NCI-H1092 (cell line): ENCODE results near the gene CBY1.
"Not testable (repeated sequence)": the region's sequence is repeated elsewhere in the genome, so short reads cannot be mapped to it uniquely, and the experiment has no call there.

Source experiments
- DNase-seq: peaks from one replicate; lab custom pipeline; 2025; lab: John Stamatoyannopoulos, UW

The CBY1 gene

DNA sequence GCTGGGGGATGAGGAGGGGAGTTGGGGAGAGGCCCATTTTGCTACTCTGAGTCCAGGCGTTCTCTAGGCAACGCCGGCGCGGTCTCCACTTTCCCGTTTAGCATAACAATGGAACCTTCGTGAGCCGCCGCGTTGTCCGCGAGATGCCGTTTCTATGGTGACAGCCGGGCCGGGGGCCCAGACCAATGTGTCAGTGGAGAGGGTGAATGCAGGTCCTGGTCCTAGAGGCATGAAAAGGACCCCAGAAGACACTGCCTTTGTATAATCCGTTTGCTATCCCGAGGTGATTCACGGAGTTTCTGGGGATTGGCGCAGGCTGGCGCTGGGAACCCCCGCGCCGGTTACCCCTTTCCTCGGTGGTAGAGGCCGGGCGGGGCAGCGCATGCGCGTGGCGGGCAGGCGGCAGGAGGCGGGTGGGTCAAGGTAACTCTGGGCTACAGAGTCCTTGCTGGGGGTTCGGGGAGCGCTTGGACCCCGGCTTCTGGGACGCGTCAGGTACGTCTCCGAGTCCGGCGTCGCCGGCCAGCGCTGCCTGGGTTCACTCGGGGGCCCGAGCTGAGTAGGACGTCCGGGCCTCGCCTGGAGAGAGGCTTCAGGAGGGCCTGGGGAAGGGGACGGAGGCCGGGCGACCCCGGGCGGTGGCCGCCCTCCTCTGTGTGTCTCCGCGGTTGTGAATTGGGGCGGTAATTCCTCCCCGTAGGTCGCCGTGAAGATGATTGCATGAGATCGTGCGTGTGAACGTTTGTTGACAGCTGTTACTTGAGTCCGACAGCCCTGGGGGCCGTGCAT is at the start of gene CBY1, which contains the start of gene FAM227A:
TSS of gene CBY1 (plus strand) at position 383 of the 789 bp plus-strand sequence. CDS start 11,417 bp downstream, outside the sequence.
TSS of gene FAM227A (minus strand) at position 137 of the 789 bp plus-strand sequence. CDS start 6,224 bp downstream, outside the sequence.
- DNase-seq, result peak; percentile 91

DNA sequence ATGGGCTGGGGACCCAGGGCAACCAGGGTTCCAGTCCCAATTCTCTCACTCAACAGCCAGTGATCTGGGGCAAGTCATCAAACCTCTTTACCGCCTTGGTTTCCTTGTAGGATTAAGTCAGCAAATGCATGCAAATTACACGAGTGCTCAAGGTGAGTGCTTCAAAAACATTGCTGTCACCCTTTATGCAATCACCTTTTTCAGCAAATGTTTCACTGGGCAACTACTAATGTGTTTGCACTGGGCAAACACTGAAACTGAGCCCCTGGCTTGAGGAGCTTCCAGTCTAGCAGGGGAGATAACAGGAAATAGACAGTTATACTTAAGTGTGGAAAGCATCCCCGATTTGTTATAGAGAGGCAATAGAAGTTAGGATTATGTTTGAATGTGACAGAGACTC is 48.8 kb upstream of the CBY1 start:
- no peak for DNase-seq

DNA sequence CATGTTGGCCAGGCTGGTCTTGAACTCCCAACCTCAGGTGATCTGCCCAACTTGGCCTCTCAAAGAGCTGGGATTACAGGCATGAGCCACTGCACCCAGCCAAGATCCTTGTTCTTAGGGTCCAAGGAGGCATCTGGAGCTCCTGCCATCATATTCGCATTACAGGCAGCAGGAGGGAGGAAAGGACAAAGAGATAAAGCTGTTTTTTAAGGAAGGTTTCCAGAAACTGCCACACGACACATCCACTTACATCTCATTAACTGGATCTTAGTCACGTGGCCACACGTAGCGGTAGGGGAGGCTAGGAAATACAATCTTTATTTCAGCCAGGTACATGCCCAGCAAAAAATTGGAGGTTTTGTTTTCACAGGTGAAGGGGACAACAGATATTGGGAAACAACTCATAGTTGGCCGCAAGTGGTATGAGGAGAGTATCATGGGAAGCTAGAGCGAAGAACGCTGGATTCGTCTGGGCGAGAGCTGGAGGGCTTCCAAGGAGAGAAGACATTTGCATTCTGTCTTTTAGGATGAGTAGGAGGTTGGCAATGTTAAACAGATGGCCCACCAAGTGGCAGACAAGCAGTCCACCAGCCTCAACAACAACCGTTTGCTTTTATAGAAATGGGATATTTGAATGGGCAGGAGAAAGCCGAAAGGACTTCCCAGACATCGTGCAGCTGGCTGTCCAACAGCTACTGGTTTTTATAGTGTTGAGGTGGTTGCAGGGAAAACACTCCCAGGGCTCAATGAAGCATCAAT is 47.3 kb upstream of the CBY1 start:
- DNase-seq, result no peak

DNA sequence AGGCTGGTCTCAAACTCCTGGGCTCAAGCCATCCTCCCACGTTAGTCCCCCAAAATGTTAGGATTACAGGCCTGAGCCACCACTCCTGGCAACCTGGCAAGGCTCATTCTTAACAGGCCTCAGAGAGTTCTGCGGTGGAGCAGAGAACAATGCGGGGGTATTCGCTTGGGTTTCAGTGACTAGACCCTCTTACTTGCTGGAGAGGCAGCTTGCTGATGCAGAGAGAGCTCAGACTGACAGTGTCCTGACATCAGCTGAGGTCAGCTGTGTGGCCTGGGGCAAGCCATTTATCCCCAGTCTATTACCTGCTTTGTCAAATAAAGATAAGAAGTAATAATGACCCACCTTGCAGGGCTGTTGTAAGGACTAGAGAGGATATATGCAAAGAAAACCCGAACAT is 46.2 kb upstream of the CBY1 start:
- DNase-seq, result no peak

DNA sequence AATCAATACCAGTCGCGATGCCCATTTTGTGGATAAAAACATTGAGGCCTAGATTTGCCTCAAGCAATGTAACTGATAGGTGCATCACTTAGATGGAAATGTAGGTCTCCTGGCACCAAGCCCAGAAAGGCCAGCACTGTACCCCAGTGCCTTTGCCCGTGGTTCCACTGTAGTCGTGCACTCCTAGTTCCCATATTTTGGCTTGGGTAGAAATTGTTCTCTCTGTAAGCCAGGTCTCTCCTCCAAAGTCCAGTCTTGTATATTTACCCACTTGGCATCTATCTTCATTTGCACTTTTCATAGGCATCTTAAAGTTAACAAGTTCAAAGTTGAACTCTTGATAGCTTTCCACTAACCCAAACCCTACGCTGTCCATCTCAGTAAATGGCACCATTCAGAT is 44.9 kb upstream of the CBY1 start:
- DNase-seq, result no peak

DNA sequence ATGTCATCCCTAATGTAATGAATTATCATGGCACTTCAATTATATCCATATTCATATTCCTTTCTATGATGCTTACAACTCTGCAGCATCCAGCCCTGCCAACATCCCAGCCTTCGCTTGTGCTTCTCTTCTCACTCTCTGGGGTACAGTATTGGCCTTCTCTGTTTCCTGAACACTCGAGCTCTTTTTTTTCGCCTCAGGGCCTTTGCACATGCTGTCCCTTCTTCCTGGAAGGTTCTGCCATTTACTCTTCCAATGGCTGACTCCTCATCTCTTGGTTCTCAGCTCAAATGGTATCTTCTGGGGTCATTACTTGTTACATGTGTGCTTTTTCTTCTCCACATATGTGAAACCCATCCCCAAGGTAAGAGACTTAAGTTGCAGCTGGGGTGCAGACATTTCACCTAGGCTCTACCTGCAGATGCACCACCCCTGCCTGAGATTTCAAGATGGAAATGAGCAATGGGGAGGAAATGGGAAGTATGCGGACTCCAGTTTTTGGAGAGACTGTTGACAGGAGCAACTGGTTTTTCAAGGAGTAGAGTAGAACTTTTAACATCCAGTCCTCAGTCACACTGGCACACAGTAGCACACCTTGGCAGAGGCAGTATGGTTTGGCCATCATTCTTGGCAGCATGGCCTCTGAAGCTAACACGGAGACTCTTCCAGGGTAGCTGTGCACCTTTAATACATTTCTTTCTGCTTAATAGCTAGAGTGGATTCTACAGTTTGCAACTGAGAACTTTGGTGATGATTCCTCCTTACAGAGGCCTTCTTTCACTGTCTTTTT is 44.0 kb upstream of the CBY1 start:
- no peak for DNase-seq

DNA sequence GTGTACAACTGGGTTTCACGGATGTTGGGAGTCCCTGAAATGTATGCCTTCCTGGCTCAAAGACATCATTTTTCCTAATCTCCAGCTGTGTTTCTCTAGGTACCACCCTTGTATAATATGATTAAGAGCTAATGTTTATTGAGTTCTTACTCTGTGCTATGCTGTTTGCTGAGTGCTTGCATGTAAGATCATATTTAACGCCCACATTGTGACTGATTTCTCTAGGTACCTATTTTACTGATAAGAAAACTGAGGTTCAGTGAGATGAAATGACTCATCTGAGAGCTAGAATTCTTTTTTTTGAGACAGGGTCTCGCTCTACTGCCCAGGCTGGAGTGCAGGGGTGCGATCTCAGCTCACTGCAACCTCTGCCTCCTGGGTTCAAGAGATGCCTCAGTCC is 42.9 kb upstream of the CBY1 start:
- no peak for DNase-seq

DNA sequence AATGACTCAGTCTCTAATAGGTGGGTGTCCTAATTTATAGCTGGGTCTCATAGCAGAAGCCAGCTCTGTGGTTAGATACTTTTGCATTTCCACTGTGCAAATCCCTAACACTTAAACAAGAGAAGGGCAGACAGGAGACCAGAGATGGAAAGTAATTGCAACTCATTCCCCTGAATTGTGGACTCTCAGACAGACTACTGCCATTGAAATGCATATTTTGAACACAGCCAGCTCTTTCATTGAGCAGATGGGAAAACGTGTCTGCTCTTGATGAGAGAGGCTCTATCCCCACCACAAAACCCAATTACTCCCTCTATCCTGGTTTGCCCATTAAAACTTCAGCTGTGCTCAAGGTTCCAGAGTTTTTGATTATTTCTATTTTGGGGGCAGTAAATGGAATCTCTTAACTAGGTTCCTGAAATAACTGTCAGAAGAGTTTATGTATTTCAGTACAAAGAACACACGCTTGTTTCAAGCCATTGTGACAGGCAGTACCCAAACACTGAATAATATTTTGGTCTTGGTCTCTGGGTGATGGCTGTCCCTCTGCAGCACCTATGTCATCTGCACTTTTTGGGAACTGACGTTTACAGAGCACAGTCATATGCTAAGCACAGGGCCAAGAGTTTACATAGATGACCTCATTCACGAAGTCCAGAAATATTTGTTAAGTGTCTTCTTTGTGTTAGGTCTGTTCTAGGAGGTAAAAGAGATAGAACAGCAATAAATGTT is 41.9 kb upstream of the CBY1 start:
- no peak for DNase-seq

DNA sequence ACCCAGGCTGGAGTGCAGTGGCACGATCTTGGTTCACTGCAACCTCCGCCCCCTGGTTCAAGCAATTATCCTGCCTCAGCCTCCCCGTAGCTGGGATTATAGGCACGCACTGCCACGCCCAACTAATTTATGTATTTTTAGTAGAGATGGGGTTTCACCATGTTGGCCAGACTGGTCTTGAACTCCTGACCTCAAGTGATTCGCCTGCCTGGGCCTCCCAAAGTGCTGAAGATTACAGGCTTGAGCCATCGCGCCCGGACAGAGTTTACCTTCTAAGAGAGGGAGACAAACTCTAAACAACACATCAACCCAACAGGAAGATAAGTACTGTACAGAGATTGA is 41.4 kb upstream of the CBY1 start:
- DNase-seq, result not testable (repeated sequence)

DNA sequence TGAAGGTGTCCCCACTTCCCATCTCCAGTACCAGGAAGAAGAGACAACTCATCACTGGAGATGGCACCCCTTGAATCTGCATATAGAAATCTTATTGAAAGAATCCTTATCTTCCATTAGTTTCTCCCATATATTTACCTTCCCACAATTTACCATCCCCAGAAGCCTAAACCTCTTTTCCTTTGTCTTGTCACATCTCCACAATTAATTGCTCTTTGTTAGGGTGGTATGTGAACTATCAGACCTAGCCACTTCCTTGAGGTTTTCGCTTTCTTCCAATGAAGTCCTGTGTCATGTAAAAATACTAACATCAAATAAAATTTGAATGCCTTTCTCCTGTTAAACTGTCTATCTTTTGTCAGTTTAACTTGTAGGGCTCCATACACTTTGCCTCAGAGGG is 38.2 kb upstream of the CBY1 start:
- DNase-seq, result no peak

DNA sequence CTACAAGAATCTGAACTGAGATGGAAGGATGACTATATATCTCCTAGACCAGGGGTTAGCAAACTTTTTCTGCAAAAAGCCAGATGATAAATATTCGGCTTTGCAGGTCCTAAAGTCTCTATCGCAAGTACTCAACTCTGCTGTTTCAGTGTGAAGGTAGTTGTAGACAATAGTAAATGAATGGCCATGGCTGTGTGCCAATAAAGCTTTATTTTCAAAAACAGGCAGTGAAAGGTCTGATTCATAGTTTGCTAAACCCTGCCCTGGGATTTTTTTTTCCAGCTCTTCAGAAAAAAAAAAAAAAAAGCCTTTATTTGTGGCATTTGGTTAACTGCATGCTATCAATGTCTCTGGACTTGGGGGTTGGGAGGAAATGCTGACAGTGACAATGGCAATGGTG is 37.8 kb upstream of the CBY1 start:
- DNase-seq, result no peak

DNA sequence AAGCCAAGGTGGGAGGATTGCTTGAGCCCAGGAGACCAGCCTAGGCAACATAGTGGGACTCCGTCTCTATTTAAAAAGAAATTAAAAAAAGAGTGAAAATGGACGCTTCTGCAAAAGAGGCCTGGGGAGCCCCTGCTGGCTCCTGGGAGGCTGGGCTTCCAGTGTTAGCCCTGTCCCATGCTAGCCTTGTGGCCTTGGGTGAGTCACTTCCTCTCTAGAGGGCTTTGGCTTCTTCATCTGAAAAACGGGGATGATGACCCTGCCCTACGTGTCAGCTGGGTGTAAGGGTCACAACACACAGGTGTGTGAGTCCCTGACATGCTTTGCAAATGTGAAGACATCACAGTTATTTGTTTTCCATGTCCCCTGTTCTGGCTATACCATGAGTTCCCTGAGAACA is 33.1 kb upstream of the CBY1 start:
- DNase-seq, result no peak

DNA sequence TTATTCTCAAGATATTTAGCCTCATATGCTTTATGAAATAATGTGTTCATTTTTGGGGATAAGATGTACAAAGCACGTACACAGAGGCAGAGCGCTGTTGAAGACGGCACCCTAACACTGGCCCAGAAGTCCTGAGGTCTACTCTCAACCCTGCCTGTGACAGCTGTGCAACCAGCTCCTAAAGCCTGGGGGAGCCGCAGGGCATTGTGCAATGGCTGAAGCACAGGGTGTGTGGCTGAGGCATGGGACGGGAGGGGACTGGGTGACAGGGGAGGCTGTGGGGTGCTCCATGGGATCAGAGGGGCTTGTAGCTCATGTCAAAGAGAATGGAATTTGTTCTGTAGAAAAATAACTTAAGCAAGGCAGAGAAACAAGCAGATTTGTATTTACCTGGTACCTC is 28.0 kb upstream of the CBY1 start:
- no peak for DNase-seq

DNA sequence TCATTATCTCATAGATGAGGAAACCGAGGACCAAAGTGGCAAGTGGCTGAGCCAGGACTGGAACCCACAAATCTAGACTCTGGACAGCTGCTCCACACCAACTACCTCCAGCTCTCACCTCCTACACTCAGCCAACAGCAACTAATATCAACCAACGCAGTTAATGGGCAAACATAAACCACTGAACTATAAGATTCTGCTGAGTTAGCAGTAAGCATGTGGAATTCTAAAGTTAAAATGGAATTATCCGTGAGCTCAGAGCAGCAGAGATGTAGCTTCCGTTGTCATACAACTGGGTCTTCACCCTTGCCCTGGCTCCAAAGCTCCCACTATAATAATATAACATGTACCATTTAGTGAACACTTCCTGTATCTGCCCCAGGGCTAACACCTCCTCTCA is 27.3 kb upstream of the CBY1 start:
- no peak for DNase-seq

DNA sequence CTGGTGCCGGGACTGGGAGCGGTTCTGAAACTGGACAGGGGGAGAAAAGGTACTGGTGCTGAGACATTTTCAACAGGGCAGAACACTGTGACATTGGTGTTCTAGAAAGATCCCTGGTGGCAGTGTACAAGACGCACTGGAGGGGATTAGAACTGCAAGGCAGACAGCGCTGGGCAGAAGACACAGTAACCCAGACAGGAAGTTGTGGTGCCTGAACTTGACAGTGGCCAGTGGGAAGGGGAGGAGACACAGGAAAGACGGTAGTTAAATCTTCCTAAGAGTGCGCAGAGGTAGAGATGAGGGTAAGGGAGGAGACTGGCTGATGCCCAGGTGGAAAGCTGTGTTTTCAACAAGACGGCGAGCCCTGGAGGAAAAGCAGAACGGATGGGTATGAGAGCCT is 24.7 kb upstream of the CBY1 start:
- no peak for DNase-seq

DNA sequence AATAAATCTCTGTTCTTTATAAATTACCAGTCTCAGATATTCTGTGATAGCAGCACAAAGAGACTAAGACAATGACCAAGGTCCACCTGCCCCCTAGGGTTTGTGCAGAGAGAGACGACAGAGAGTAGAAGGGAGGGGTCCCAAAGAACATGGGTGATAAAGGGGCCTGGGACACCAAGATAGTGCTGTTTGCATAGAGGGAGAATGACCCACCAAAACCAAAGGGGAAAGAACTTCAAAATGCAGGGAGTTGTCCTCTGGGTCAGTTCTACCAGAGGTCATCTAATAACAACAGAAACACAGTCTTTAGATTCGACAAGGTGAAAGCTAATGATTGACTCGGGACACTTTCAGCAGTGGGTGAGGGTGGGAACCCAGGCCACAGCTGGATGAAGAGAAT is 23.9 kb upstream of the CBY1 start:
- DNase-seq, result no peak

DNA sequence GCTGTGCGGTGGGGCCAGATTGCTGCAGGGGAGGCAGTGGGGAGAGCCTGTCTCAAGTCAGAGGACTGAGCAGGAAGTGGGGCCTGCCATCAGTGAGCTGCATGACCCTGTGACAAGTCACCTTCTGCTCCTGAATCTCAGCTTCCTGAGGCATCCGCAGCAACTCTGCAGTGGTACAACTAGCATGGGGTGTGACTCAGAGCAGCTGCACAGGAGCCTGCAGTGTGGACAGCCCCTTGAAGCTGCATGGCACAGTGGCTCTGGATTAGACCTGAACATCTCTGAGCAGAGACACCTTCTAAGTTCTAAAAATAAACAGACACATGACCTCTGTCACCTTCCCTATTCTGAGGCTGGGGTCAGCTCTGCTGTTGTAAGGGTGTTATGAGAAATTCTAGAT is 18.2 kb upstream of the CBY1 start:
- no peak for DNase-seq

DNA sequence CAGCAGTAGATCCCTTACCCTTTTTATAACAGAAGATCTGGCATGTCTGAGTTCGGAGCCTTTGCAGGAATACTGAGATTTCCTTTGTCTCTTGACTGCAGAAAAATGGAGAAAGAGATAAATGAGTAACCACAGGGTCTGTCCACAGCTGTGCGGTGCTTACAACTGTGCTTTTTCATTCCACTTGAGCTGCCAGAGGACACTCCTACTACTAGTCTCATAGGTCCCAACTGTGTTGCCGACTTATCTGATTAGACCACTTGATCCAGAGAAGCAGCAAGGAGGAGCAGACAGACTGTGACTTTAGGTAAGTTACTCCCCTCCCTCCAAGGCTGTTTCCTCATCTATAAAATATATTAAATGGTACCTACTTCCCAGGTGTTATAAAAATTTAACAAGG is 17.7 kb upstream of the CBY1 start:
- DNase-seq, result no peak

DNA sequence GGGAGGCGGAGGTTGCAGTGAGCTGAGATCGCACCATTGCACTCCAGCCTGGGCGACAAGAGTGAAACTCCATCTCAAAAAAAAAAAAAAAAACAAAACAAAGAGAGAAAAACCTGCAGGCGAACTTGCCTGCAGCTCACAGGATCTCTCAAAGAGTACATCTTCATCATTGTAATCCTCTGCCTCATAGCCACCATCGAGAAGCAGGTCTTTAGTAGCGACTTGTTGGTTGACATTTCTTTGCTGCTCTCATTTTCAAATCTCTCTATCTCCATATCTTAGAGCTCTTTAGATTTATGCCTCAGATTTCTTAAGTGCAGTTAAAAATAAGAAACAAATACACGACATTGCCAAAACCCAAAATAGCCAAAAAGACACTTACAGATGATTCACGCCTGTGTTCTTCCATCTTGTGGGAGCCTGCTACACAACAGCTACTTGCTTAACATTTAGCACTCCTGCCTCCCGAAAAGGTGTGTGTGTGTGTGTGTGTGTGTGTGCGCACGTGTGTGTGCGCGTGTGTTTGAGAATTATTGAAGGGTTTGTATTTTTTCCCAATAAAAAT is 14.9 kb upstream of the CBY1 start:
- no peak for DNase-seq

DNA sequence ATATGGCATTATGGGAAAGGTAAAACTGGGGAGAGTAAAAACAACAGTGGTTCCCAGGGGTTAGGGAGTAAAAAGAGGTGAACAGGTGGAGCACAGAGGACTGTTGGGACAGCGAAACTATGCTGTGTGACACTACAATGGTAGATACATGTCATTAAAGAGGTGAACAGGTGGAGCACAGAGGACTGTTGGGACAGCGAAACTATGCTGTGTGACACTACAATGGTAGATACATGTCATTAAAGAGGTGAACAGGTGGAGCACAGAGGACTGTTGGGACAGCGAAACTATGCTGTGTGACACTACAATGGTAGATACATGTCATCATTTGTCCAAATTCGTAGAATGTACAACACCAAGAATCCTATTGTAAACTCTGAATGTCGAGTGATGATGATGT is 12.2 kb upstream of the CBY1 start:
- DNase-seq, result not testable (repeated sequence)

DNA sequence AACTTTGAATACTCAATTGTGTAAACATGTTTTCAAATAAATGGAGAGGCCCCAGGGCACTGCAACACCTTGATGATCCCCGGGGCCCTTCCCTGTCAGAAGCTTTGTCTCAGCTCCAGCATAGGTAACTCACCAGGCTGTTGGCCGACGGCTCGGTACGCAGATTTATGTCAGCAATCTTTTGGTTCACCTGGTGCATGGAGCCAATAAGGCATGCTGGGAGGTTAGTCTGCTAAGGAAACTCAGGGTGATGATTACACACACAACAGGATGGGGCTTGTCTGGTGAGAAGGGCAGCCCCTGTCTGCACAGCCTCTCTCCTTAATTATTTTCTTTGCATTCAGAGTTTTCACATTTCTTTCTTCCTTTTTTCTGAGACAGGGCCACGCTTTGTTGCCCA is 11.0 kb upstream of the CBY1 start:
- DNase-seq, result no peak
